GM20000 (cell line): Measurements from ENCODE around the gene PYGM.

Experiments
- DNase-seq: peaks from one replicate; pipeline ENCODE4 v3.0.0; 2012; ENCODE audit warnings: low spot score
- TF ChIP-seq, protein P1 (sequence below): IDR thresholded peaks from 2 replicates; pipeline ENCODE4 v1.5.1; 2012; ENCODE audit warnings: mild to moderate bottlenecking, control low read depth; ENCODE audit errors: extremely low read depth, missing control alignments

The PYGM gene

DNA sequence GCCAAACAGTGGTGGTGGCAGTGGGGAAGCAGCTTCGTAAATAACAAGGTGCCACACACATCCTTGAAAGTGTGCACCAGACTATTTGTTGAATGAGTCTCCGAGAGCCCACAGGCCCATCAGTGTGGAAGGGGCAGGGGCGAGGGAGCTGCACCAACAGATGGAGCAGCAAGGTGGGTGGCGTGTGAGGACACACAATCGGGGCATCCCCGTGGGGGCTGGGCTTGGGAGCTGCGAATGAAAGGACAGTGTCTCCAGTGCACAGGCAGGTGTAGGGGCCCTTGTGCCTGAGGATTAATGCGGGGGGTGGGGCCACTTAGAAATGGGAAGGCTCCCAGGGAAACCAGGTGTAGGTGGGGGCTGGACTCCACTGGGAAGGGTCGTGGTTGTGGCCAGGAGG, 39.6 kb downstream of the PYGM start:
- DNase-seq, result no peak
- TF ChIP-seq, protein P1, sequence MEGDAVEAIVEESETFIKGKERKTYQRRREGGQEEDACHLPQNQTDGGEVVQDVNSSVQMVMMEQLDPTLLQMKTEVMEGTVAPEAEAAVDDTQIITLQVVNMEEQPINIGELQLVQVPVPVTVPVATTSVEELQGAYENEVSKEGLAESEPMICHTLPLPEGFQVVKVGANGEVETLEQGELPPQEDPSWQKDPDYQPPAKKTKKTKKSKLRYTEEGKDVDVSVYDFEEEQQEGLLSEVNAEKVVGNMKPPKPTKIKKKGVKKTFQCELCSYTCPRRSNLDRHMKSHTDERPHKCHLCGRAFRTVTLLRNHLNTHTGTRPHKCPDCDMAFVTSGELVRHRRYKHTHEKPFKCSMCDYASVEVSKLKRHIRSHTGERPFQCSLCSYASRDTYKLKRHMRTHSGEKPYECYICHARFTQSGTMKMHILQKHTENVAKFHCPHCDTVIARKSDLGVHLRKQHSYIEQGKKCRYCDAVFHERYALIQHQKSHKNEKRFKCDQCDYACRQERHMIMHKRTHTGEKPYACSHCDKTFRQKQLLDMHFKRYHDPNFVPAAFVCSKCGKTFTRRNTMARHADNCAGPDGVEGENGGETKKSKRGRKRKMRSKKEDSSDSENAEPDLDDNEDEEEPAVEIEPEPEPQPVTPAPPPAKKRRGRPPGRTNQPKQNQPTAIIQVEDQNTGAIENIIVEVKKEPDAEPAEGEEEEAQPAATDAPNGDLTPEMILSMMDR, result no peak

DNA sequence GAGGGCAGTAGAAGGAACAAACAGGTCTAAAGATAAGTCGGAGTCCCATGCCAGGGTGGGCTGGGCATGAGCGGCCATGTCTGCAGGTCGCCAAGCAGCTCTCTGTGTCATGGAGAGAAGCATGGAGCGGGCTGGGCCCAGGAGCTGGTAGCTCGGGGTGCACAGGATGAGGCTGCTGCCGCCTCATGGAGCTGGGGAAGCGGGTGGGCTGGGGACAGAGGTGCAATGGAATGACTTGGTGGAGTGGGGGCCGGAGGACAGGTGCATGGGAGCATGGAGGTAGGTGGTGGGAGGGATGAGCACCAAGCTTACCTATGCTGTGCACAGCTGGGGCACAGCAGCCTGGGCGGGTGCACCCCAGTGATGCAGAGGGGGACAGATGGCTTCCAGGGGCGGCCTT, 40.4 kb downstream of the PYGM start:
- DNase-seq, result no peak

DNA sequence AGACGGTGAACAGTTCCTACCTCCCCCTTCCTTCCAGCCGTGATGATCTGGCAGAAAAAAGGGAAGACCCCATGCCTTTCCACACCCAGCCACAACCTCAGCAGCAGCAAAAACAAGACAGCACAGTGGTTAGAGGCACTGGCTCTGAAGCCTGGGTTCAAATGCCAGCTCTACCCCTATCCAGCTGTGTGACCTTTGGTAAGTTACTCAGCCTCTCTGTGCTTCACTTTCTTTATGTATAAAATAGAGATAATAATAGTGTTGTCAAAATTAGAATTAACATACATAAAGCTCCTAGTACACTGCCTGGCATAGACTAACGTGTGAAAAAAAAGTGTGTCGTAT, 41.0 kb downstream of the PYGM start:
- TF ChIP-seq, protein P1, result no peak
- DNase-seq, result no peak

More for the DNA sequence above, 40.4 kb downstream of the PYGM start:
- TF ChIP-seq, protein P1, result no peak

DNA sequence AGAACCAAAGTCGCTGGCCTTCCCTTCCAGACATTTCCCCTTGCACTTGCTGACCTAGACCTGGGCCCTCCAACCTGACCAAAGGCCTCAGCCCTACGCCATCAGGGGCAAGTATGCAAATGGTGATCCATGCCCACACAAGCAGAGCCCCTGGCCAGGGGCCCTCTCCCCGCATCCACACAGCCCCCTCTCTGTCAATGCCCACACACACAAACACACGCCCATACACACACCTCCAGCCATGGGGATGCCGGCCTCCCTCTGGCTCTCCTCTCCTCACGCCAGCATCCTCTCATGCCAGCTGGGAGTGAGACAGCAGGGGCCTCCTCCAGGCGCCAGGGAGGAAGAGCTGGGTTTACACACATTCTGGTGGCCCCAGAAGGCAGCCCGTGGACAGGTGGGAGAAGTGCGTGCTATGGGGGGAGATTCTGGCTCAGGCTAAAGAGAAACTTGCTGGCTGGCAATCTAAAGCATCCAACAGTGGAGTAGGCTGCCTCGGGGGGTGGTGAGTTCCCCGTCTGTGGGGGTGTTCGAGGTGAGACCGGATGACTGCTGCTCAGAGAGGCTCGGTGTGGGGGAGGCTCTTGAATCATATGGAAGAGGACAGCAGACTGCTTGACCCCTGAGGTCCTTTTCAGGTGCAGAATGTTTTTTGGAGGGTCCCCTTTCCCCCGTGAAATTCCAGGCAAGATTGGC, 41.5 kb downstream of the PYGM start:
- TF ChIP-seq, protein P1, result no peak
- no peak for DNase-seq

DNA sequence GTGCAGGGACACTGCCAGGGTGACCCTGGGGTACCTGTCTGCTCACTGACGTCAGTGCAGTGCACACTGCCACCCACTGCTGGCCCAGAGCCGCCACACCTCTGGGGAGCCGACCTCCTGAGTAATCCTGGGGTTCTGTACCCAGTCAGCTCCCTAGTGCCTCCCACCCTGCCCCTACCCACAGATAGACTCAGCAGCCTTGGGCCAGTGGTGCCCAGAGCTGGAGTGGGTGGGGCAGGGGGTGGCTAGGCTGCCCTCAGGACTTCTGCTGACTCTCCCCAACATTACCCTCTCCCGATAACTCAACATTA, 42.6 kb downstream of the PYGM start:
- TF ChIP-seq, protein P1, result no peak
- DNase-seq, result no peak

DNA sequence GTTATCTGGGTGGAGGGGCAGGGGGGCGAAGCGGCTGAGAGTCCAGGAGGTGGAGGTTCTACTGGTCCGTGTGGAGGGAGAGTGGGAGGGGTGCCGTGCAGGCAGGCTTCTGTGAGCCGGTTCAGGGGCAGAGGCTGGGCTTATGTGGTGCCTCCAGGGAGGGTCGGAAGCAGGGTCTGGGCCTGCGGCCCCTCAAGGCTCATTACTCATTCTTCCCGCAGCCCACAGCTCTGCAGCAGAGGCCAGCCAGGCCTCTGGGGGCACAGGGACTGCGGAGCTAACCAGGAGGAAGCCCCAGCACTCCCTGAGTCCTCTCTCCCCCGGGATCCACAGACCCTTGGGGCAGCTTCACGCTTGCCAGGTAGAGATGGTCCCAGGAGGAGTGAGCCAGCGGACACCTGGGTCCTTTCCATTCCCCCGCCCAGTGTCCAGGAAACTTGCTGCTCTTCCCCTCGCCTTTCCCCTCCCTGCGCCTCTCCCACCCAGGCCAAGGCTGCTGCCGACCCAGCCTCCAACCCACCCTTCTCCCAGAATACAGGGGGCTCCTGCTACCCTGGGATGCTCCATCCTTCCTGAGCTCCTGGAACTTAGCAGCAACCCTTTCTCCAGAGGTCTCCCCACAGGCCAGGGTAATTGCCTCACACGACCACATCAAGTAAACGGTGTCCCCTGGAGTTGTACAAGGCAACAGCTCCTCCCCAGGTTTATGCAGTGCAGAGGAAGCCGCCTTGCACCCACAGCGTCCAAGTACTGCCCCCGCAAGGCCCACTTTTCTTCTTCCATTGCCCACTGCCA, 43.1 kb downstream of the PYGM start:
- DNase-seq, result no peak
- TF ChIP-seq, protein P1, result no peak

DNA sequence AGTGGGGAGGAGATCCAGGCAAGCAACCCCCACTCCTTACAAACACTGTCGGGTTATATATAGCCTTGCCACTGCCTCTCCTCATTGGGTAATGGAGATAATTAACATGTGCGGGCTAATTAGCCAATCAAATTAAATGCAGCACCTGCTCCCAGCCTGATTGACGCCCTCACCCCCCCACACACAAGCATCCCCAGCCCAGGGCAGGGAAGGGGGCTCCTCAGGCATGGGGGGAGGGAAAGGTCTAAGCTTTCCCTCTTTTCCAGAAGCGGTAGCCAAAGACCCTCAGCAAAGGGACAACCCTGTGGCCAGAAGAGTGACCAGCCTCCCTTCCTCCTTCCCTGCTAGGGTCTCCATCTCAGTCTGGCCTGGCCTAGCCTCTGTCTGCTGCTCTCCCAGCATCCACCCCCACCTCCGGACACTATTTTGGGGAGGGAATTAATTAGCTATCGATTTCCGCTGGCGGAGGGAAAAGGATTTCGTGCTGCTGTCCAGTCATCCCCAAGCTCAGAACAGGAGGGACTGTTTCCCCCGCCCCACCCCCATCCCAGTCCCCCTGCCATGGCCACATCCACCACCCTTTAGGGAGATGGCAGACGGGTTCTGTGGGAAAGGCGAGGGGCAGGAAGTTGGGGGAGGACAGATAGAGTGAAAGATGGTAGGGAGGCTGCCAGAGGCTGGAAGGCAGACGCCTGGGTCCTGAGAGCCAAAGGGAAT, 43.9 kb downstream of the PYGM start:
- DNase-seq, result no peak
- TF ChIP-seq, protein P1, result no peak
